HG02763 (cell line): ENCODE measurements around the gene UBE2H.
"Not testable (repeated sequence)": the region's sequence is repeated elsewhere in the genome, so short reads cannot be mapped to it uniquely, and the experiment has no call there.

Source experiments
- ATAC-seq: cut with Tn5 transposase; IDR thresholded peaks from one replicate; pipeline ENCODE4 v1.9.1; 2021; ENCODE audit warnings: mild to moderate bottlenecking, moderate library complexity; ENCODE audit not compliant: unreplicated experiment

UBE2H gene

GRCh38 chr7:129911790-129912189 lies 41.0 kb downstream of the UBE2H start:
- no peak for ATAC-seq

- ATAC-seq, result no peak
Measured at GRCh38 chr7:129909669-129910068, 43.1 kb downstream of the UBE2H start.

DNA sequence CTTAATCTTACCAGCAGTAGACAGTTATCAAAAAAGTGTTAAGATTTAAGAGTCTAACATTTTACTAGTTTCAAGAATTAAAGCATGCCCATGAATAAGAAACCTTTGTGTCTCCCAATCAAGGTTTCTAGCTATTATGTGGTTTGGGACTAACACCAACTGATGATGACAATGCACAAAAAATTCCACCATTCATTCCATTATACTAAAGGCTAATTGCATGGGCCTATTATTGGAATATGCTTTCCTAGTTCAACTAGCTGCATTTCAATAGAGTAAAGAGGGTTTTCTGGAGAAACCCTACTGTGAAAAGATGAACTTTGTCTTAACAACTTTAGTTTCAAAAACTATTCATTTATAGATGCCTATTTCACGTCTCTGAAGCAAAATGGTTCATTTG lies 44.6 kb downstream of the UBE2H start:
- ATAC-seq, result no peak

- ATAC-seq, result no peak
Measured at GRCh38 chr7:129907122-129907736, 45.5 kb downstream of the UBE2H start.

- ATAC-seq, result no peak
Measured at GRCh38 chr7:129906700-129907099, 46.1 kb downstream of the UBE2H start.

DNA sequence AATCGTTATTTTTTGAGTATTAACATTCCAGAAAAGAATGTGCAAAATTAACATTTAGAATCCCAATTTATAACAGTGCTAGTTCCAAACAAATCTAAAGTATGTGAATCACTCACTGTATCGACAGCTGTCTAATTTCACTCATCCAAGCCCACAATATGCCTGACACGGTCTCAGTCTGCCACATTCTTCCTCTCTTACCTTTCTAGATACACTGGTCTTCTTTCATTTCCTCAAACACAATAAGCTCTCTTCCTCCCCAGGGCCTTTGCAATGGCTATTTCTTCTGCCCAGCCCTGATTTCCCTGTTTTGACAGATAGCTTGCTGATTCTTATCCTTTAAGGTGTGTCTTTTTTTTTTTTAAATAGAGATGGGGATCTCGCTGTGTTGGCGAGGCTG lies 48.8 kb downstream of the UBE2H start:
- ATAC-seq, result no peak

DNA sequence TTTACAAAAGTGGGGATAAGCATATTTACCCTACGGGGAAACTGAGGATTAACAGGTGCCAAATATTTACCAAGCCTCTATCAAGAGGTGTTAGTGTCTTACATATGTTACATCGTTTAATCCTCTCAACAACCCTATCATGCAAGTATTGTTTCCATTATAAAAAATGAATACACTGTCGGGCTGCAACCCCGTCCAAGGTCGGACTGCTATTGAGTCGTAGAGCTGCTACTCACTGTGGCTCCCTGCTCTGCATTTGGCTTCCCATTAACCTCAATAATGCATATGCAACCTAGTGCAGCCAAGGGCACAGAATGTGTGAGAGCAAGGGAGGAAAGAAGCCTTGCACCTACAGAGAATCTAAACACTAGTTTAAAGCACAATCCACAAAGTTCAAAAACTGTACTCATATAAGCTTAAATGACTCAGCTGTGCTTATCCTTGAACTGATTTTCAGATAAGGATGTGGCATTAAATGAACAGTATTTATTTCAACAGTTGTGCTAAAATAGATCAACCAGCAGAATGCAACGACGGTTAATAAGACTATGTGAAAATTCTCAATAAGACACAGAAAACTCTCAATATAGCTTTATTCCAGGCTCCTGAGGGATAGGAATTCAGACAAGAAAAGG lies 49.9 kb downstream of the UBE2H start:
- ATAC-seq, result no peak

DNA sequence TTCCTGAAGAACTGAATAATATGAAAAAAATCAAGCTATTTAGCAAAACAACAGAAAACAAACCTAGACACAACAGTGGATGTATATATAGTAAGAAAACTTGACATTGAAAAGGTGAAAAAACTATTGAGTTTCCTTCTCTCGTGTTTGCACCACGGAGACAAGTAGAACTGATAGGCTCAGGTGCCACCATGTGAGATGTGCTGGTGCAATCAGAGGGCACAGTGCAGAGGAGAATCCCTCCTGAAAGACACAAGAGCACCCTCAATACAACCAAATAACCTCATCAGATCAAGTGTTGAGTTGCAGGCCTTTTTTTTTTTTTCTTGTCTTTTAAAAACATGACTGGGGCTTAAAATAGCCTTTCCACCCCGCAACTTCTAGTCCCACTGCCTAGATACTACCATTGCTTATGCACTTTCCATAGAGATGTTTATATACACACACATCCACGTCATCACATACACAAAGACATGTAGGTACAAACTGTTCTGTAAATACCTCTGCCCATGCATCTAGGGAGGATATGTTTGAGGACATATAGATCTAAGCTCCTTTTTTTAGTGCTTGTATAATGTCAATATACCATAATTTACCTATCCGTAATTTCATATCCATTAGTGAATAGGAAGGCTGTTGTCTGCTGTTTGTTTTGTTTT lies 54.1 kb downstream of the UBE2H start:
- ATAC-seq, result no peak

- ATAC-seq, result no peak
Measured at GRCh38 chr7:129898007-129898406, 54.8 kb downstream of the UBE2H start.

- ATAC-seq, result no peak
Measured at GRCh38 chr7:129896568-129897382, 56.0 kb downstream of the UBE2H start.

- ATAC-seq, result not testable (repeated sequence)
Measured at GRCh38 chr7:129894184-129894583, 58.6 kb downstream of the UBE2H start.

GRCh38 chr7:129890090-129890489 lies 62.7 kb downstream of the UBE2H start:
- ATAC-seq, result no peak

GRCh38 chr7:129889133-129889844 lies 63.5 kb downstream of the UBE2H start:
- no peak for ATAC-seq

GRCh38 chr7:129887865-129888264 lies 64.9 kb downstream of the UBE2H start:
- ATAC-seq, result no peak

DNA sequence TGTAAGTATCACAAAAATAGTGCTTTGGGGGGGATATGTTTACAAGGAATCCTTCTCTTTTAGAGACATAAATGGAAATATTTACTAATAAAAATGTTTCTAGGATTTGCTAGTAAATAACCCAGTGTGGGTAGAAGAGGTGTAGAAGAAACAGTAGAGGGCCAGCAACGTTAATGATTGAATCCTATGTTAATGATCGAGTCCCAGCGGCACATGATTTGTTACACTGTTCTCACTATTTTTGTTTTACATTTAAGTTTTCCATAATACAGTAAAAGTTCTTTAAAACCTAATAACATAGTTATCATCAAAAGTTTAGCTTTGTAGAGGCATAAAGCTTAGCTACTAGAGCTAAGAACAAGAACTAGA lies 66.0 kb downstream of the UBE2H start:
- ATAC-seq, result no peak

DNA sequence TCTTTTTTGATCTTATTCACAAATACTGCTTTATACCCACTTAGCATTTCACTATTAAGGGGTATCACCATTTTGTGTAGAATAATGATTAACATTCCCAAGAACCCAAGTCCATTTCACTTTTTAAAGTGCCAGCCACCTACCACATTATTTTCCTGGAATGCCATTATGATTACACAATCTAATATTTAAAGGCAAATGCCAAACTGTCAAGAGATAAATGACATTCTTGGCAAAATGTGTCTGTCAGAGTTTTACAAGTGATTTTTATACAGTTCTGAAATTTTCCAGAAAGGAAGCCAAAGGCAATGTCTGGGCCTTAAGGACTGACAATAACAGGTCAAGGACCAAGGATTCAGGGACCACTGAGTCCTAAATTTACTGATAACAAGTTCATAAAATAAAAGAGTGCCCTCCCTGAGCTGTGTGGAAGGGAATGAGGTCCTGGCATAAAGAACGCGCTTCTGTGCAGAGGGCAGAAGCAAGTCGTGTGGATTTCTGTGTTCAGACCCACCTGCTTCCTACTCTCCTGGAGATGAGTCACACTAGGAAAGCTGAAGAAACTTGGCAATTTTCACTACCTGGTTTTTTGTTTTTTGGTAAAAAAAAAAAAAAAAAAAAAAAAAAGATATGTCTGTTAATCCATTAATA lies 66.5 kb downstream of the UBE2H start:
- ATAC-seq, result no peak

DNA sequence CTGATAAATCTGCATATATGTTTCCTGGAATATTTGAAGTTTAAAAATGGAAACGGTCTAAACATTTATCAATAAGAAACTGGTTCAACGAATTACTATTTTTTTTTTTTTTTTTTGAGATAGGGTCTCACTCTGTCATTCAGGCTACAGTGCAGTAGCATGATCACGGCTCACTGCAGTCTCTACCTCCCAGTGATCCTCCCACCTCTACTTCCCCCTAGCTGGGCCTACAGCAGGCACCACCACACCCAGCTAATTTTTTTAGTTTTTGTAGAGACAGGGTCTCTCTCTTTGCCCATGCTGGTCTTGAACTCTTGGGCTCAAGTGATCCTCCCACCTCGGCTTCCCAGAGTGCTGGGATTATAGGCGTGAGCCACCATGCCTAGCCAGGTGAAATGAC lies 68.3 kb downstream of the UBE2H start:
- ATAC-seq, result no peak

DNA sequence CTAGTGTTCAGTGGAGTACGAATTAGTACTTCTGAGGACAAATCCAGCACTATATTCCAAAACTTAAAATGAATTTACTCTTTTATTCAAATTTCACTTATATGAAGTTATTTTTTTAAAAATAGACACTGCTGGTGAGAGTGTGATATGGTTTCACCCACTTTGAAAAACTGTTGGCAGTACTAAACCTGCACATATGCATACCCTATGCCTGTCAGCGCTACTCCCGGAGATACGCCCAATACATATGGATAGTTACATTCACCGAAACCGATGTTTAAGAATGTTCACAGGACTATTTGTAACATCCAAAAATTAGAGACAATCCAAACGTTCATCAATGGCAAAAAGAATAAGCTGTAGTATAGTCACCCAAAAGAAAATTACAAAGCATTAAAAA lies 69.6 kb downstream of the UBE2H start:
- no peak for ATAC-seq

DNA sequence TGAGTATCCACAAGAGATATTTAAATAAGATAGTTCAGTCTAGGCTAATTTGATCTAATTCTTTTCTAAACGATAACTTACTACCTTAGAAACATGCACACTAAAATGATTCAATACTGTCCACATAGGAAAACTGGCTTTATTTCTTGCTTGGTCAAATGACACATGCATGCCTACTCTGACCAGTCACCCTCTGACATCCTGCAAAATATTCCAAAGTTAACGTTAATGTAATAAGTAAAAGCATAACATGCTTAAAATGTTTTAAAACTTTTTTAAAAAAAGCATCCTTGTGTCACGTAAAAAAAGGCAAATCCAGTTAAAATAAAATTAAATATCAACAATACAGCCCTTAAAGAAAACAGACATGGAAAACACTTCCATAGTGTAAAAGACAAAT lies 70.2 kb downstream of the UBE2H start:
- ATAC-seq, result no peak

GRCh38 chr7:129877146-129877792 lies 75.5 kb downstream of the UBE2H start:
- ATAC-seq, result no peak
